Hepatocyte (in vitro differentiated cells): ENCODE measurements around the gene TCFL5.

Experiments
- EZH2 ChIP-seq: fragments of 200-600 bp; sonication (generic); IDR thresholded peaks from 2 replicates; pipeline ENCODE4 v1.6.1; 2016; ENCODE audit warnings: antibody characterized with exemption, mild to moderate bottlenecking, borderline replicate concordance
- EZH2phosphoT487 ChIP-seq: fragments of 200-600 bp; sonication (generic); IDR thresholded peaks from one replicate; pipeline ENCODE4 v1.6.1; 2018; ENCODE audit warnings: antibody characterized with exemption, mild to moderate bottlenecking, low read depth, moderate library complexity; ENCODE audit not compliant: unreplicated experiment, severe bottlenecking
- TF ChIP-seq, protein P1 (sequence below): fragments of 200-600 bp; sonication (generic); IDR thresholded peaks from 2 replicates; pipeline ENCODE4 v1.5.1; 2016; ENCODE audit warnings: antibody characterized with exemption, mild to moderate bottlenecking; ENCODE audit not compliant: poor library complexity

DNA sequence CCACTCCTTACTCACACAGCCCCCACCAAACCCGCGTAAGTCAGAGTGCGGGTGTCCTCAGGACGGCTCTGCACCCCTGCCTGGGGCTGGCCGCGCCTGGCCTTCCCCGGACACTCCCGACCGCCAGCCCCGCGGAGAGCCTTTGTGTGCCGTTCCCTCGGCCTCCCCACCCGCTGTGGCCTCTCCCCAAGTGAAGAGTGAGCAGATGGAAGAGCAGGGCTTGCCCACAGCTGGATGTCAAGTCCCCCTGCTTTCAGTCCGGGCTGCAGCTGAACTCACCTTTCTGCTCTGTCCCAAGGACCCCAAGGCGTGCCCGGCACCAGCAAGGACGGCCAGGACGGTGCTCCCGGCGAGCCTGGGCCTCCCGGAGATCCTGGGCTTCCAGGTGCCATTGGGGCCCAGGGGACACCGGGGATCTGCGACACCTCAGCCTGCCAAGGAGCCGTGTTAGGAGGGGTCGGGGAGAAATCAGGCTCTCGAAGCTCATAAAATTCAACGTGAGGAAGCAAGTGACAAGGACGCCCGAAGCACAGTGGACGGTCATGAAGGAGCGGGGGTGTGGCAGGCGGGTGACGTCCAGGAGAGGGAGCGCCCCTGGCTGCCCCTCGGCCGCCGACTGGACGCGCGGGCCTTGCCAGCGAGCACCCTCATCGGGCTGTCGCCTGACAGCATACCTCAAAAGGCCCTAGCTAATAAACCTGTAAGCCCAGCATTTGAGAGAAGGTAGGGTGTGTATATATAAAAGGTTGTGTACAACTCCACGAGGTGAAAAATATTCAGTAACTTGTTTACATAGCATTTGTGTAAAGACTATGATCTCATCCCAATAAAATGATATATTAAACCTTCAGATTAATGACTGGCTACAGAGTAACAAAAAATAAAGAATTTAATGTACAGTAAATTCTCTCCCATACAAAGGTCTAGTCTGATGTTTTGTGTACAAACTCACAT is 21.1 kb downstream of the TCFL5 start:
- TF ChIP-seq EZH2 (no peak), EZH2phosphoT487 (no peak)
- TF ChIP-seq, protein P1, sequence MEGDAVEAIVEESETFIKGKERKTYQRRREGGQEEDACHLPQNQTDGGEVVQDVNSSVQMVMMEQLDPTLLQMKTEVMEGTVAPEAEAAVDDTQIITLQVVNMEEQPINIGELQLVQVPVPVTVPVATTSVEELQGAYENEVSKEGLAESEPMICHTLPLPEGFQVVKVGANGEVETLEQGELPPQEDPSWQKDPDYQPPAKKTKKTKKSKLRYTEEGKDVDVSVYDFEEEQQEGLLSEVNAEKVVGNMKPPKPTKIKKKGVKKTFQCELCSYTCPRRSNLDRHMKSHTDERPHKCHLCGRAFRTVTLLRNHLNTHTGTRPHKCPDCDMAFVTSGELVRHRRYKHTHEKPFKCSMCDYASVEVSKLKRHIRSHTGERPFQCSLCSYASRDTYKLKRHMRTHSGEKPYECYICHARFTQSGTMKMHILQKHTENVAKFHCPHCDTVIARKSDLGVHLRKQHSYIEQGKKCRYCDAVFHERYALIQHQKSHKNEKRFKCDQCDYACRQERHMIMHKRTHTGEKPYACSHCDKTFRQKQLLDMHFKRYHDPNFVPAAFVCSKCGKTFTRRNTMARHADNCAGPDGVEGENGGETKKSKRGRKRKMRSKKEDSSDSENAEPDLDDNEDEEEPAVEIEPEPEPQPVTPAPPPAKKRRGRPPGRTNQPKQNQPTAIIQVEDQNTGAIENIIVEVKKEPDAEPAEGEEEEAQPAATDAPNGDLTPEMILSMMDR, result no peak
